Fibroblast of pulmonary artery (primary cell): Measurements from ENCODE around the gene SIX4.

ENCODE experiments used
- DNase-seq: peaks from one replicate; pipeline ENCODE4 v3.0.0-alpha.2; 2010; ENCODE audit warnings: low read depth
- H3K4me3 ChIP-seq: replicated peaks from 2 replicates; pipeline ENCODE4 v1.5.1; 2011; ENCODE audit warnings: low read depth, mild to moderate bottlenecking, control low read depth, low read length, moderate library complexity
- TF ChIP-seq, protein P1 (sequence below): IDR thresholded peaks from 2 replicates; pipeline ENCODE4 v1.5.1; 2011; ENCODE audit warnings: mild to moderate bottlenecking, control low read depth, low read length, inconsistent platforms; ENCODE audit errors: missing control alignments

Gene SIX4

DNA sequence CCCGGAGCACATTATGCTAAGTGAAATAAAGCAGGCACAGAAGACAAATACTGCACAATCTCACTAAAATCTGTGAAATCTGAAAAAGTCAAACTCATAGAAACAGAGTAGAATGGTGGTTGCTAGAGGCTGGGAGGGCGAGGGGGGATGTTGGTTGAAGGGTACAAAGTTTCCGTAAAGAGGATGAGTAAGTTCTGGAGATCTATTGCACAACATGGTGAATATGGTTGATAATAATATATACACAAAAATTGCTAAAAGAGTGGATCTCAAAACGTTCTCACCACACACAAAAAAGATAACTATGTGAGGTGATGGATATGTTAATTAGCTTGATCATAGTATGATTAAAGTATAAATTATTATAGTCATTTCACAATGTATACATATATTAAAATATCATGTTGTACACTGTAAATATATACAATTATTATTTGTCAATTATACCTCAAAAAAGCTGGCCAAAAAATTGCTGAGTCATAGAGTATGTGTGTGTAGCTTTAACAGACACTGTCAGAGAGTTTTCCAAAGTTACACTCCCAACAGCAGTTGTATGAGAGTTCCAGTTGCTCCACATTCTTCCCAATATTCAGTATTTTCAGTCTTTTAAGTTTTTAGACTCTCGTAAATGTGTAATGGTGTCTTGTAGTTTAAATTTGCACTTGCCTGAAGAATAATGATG, 55.6 kb downstream of the SIX4 start:
- DNase-seq: no peak
- H3K4me3 ChIP-seq: no peak overlapping the region
- TF ChIP-seq, protein P1, sequence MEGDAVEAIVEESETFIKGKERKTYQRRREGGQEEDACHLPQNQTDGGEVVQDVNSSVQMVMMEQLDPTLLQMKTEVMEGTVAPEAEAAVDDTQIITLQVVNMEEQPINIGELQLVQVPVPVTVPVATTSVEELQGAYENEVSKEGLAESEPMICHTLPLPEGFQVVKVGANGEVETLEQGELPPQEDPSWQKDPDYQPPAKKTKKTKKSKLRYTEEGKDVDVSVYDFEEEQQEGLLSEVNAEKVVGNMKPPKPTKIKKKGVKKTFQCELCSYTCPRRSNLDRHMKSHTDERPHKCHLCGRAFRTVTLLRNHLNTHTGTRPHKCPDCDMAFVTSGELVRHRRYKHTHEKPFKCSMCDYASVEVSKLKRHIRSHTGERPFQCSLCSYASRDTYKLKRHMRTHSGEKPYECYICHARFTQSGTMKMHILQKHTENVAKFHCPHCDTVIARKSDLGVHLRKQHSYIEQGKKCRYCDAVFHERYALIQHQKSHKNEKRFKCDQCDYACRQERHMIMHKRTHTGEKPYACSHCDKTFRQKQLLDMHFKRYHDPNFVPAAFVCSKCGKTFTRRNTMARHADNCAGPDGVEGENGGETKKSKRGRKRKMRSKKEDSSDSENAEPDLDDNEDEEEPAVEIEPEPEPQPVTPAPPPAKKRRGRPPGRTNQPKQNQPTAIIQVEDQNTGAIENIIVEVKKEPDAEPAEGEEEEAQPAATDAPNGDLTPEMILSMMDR: no peak

DNA sequence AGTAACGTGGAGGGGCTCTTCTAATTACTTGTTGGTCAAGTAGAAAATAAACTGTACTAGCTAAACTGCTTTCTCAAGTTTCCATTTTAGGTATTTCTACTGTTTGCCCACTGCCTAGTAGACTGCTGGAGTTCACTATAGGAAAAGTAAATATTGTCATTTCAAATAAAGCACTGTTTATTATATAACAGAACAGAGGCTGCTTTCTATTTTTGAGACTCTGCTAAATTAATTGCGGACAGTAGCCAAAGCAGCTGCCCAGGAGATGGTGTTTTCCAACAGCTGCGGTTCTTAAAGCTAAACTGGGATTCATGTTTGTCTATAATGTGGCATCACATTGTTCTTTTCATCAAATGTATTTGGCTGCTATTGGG, 59.0 kb downstream of the SIX4 start:
- no peak for DNase-seq
- H3K4me3 ChIP-seq: no peak overlapping the region
- TF ChIP-seq, protein P1: no peak

DNA sequence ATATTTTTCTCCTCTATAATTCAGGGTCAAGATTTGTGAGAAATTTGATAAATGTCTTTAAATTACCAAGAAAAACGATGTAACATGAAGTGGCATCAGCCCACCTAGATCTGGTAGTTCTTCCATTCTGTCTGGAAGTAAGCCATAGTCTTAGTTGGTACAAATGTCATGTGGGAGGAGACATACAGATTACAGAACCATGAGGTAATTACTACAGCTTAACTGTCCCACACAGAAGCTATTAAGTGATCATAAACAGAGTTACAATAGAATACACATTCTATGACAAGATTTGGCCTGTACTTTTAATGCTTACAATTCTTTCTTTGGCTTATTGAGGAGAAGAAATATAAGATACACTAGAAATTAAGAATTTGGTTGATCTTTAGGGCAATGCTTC, 61.2 kb downstream of the SIX4 start:
- no peak overlapping the region for H3K4me3 ChIP-seq
- no peak for DNase-seq
- TF ChIP-seq, protein P1: no peak

DNA sequence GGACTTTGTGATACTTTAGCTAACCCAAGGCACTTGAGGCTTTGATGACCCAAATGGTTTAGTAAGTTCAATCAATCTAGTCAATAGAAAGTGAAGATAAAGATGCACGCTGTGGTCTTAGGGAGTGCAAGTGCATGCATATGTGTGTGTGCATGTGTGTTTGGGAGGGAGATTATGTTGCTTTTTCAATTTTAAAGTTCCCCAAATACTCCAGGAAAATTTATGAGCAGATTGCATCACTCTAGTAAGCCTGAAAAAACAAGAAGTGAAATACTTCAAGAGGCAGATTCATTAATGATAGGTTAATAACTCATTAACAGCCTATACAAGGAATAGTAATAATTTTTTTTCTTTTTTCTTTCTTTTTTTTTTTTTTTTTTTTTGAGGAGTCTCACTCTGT, 62.4 kb downstream of the SIX4 start:
- no peak for DNase-seq
- TF ChIP-seq, protein P1: no peak
- no peak overlapping the region for H3K4me3 ChIP-seq
